KOPT-K1 (cell line): ENCODE measurements around the gene ATXN1.
A peak's percentile ranks its signal among the peaks of the same experiment; 100 is the strongest.
"Not testable (repeated sequence)": the region's sequence is repeated elsewhere in the genome, so short reads cannot be mapped to it uniquely, and the experiment has no call there.

Experiments used
- H3K27ac ChIP-seq: fragments of 200-600 bp; sonication (generic); 2 replicates; pipeline ENCODE4 v1.5.1; 2016; ENCODE audit warnings: antibody characterized with exemption, mild to moderate bottlenecking, low read depth, low read length; ENCODE audit not compliant: poor library complexity, severe bottlenecking
- H3K36me3 ChIP-seq: fragments of 200-600 bp; sonication (generic); 2 replicates; pipeline ENCODE4 v1.5.1; 2017; ENCODE audit warnings: antibody characterized with exemption, mild to moderate bottlenecking, low read length, moderate library complexity; ENCODE audit not compliant: insufficient read depth
- H3K9me3 ChIP-seq: fragments of 200-600 bp; sonication (generic); 2 replicates; pipeline ENCODE4 v1.5.1; 2017; ENCODE audit warnings: antibody characterized with exemption, low read length, mild to moderate bottlenecking; ENCODE audit not compliant: insufficient read depth, poor library complexity, severe bottlenecking

The ATXN1 gene

DNA sequence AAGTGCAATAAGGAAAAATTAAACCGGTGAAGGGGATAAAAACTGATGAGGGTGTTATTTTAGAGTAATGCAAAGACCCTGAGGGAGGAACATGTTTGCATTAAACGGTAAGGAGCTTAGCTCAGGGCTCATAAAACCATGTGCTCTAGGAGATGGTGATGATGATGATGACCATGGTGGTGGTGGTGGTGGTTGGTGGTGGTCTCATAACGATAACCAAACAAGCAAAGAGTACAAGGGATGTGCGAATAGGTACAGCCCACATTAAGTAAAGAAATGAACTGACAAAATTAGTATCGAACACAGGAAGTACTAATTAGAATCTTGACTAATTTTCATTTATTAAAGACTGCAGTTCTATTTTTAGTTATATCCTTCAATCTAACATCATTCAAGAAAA is 139.1 kb downstream of the ATXN1 start:
- Histone ChIP-seq H3K9me3 (no peaks in the 10 kb centered on the region), H3K36me3 (no peaks in the 10 kb centered on the region), H3K27ac (no peak overlapping the region)

GRCh38 chr6:16621002-16621401 is 140.3 kb downstream of the ATXN1 start:
- no peak overlapping the region for H3K27ac ChIP-seq
- H3K36me3 ChIP-seq, result no peaks in the 10 kb centered on the region
- H3K9me3 ChIP-seq, result no peaks in the 10 kb centered on the region

DNA sequence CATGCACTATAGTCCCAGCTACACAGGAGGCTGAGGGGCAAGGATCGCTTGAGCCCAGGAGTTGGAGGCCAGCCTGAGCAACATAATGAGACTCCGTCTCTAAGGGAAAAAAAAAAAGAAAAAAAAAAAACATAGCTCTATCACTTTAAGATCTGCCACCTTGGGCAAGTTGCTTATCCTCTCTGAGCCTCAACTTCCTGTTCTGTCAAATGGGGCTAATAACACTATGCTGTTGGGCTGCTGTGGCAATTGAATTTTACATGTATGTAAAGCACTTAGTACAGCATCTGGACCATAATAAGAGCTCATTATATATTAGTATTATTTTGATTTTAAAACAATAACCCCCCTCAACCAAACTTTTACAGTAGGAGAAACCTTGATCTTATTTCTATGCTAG is 141.5 kb downstream of the ATXN1 start:
- Histone ChIP-seq H3K9me3 (no peaks in the 10 kb centered on the region), H3K36me3 (no peaks in the 10 kb centered on the region), H3K27ac (peak overlapping the region; percentile 11)

- no peaks in the 10 kb centered on the region for H3K36me3 ChIP-seq
- H3K27ac ChIP-seq, result no peak overlapping the region
- H3K9me3 ChIP-seq, result no peaks in the 10 kb centered on the region
Observed at GRCh38 chr6:16618962-16619361, 142.3 kb downstream of the ATXN1 start.

GRCh38 chr6:16615215-16615614 is 146.0 kb downstream of the ATXN1 start:
- not testable (repeated sequence) for H3K9me3 ChIP-seq, H3K27ac ChIP-seq, H3K36me3 ChIP-seq

DNA sequence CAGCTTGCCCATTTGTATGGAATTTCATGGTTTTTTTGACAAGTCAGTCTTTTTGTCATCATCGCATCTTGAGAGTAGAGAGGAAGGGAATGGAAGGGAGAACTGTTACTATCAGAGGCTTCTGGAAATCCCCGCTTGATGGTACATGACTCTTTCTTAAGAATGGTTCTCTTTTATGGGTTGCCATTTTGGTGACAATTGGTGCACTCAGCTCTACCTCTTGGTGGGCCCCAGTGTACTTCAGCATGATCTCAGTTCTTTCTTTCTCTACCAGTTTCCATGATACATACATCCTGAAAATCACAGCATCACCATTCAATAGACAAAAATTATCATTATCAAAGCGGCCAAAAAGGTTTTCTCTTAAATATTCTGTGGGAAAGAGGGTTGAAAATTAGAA is 147.1 kb downstream of the ATXN1 start:
- not testable (repeated sequence) for H3K9me3 ChIP-seq, H3K27ac ChIP-seq, H3K36me3 ChIP-seq

- not testable (repeated sequence) for H3K9me3 ChIP-seq, H3K27ac ChIP-seq, H3K36me3 ChIP-seq
Observed at GRCh38 chr6:16613504-16613903, 147.8 kb downstream of the ATXN1 start.

- Histone ChIP-seq H3K27ac (no peak overlapping the region), H3K36me3 (no peaks in the 10 kb centered on the region), H3K9me3 (no peaks in the 10 kb centered on the region)
Observed at GRCh38 chr6:16608444-16608843, 152.8 kb downstream of the ATXN1 start.

- no peaks in the 10 kb centered on the region for H3K36me3 ChIP-seq
- H3K27ac ChIP-seq, result no peak overlapping the region
- H3K9me3 ChIP-seq, result no peaks in the 10 kb centered on the region
Observed at GRCh38 chr6:16602035-16602434, 159.2 kb downstream of the ATXN1 start.

DNA sequence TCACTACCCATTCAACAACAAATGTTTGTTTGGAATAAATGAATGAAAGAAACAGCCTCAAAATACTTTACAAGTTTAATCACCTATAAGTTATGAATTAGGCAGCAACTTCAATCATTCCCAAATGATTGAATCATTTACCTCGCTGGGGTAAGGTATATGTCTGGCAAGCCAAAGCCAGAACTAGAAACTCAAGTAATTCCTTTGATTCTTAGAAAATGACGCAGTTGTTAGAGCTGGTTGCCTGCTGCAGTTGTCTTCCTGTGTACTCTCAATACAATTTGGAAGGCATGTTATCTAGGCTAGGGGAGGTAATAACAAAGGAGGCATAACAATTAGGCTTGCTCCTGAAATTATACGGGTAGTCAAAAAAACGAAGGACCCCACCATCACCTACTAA is 160.6 kb downstream of the ATXN1 start:
- Histone ChIP-seq H3K27ac (no peak overlapping the region), H3K9me3 (no peaks in the 10 kb centered on the region), H3K36me3 (no peaks in the 10 kb centered on the region)

DNA sequence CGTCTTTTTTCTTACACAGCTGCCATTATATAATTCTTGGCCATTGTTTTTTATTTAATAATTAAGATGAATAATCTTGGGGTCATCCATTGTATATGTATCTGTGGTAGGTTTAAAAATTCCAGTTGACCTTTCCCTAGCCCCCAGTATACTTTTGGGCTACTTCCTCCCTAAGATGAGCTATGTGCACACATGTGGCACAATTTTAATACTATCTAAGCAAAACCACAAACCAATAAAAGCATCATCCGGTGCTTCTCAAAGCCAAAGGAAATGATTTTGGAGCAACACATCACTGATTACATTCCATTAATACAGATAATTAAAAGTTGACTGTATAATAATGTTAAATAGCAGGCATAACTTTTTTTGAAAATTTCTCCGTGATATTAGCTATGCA is 161.2 kb downstream of the ATXN1 start:
- Histone ChIP-seq H3K9me3 (no peaks in the 10 kb centered on the region), H3K27ac (no peak overlapping the region), H3K36me3 (no peaks in the 10 kb centered on the region)

DNA sequence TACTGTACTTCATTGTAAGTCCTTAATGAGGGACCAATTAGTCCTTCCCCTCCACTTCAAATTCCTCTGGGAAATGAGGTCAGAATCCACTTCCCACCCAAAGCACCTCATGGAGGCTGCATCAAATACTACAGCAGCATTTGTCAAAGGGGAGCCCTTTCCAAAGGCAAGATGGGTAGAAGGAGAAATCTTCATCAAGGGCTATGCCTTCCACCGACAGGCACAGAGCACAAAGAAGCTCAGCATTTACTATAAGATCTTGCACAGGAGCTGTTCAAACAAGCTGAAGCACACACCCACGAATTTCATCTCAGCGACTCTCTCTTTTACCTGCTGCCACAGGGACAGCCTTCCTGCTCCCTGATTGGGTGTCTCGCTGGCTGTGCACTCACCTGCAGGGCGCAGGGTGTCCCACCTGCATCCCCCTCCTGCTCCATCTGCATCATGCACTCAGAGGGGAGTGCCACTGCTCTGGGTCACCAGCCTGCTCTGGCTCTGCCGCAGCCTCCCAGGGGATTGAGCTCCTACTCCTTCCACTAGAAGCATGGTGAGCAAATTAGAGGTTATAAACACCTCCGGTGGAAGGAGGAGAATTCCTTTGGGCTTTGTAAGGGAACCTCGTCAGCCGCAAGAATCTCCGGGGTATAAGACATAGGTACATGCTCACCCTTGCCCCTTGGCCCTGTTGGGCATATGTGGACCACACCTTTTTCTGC is 164.5 kb downstream of the ATXN1 start:
- H3K27ac ChIP-seq, result no peak overlapping the region
- no peaks in the 10 kb centered on the region for H3K36me3 ChIP-seq

GRCh38 chr6:16595514-16596120 is 165.6 kb downstream of the ATXN1 start:
- H3K36me3 ChIP-seq, result no peaks in the 10 kb centered on the region
- H3K9me3 ChIP-seq, result no peaks in the 10 kb centered on the region
- no peak overlapping the region for H3K27ac ChIP-seq

More for the DNA sequence above, 164.5 kb downstream of the ATXN1 start:
- no peaks in the 10 kb centered on the region for H3K9me3 ChIP-seq

DNA sequence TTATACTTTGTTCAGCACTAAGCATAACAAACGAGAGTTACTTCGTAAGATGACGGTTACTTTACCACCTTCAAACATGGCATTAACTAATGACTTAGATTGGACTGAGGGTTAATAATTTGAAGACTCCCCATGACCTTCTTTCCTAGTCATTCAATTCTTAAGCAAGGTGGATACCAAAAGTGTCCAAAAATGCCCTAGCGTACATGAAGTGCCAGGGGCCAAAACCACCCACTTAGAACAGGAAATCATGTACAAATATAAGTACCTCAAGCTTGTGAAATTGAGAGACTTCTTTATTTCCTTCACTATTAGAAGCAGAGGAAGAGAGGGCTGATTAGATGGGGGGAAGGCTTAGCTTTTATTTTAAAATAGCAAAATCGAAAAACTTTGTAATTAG is 166.4 kb downstream of the ATXN1 start:
- Histone ChIP-seq H3K36me3 (no peaks in the 10 kb centered on the region), H3K27ac (no peak overlapping the region), H3K9me3 (no peaks in the 10 kb centered on the region)

DNA sequence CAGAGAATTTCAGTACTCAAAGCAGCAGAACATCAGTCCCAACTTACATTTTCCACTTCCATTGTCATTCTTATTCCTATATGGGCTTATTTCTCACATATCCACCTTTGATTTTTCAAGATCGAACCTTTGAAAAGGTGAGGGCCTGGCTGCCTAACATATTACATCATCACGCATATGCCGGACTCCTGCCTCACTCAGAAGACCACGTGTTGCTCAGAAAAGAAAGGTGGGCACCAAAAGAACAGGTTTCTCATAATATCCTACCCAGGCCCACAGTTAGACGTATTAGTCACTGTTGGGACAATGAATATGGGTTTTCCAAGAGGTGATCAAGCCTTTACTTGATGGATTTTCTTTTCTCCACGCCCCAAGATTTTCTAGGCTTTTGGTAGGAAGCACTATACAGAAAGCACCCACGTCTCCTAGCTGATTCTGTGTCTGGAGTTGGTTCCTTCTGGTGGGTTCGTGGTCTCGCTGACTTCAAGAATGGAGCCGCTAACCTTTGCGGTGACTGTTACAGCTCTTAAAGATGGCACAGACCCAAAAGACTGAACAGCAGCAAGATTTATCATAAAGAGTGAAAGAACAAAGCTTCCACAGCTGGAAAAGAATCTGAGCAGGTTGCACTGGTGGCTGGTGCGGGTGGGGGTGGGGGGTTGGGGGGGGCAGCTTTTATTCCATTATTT is 168.9 kb downstream of the ATXN1 start:
- H3K27ac ChIP-seq, result no peak overlapping the region
- H3K9me3 ChIP-seq, result no peaks in the 10 kb centered on the region
- no peaks in the 10 kb centered on the region for H3K36me3 ChIP-seq
